ENCODE data around the gene CDH4.

CDH4 gene

DNA sequence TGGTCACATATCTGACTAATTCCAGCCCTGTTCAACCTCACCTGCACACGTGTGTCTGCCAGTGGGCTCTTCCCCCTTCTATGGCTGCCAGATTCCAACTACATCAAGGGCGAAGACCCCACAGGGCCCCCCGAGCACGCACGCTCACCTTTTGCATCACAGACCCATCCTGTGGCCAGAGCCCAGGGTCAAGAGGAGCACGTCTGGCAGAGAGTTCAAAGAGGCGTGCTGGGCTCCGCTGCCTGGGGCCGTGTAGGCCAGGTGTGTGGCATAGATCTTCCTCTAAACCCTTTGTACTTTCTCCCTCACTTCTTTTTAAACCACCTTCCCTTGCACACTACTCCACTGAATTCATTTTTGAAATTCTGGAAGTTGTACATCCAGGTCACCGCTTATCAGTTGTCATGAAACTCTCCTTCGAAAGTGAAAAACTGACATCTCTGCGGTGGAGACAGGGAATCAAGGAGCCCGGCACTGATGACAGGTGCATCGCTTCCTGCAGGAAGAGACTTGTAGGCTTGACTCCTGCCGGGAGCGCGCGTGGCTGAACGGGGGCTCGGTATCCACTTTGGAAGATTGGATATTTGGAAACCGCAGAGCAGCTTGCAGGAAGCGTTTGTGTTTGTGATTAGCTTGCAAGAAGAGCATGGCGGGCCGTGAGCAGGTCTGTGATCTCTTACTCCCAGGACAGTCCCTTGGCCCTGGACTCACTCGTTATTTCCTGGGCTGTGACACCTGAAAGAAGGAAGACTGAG lies 397.2 kb downstream of the CDH4 start:
- H3K4me3 ChIP-seq (replicated peaks; ENCODE audit: low read depth, low read length) = no peak overlapping the region
- TF ChIP-seq CTCF (IDR thresholded peaks at IDR 0.05; ENCODE audit: low read length, missing control alignments) = no peak
- DNase-seq (ENCODE audit: low read depth) = no peak

DNA sequence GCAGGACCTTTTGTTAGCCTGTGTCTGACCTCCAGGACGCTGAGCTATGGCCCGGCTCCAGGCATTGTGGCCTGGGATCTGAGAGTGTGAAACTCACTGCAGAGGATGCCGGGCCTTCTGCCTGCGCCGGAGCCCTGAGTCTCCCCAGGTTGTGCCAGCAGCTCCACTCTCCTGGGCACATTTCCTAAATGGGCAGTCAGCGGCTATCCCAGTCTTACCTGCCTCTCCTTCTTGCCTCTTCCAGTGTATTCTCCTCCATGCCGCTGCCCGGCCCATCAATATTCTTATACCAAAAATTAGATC lies 397.8 kb downstream of the CDH4 start:
- TF ChIP-seq CTCF (IDR thresholded peaks at IDR 0.05; ENCODE audit: low read length, missing control alignments) = no peak
- H3K4me3 ChIP-seq (replicated peaks; ENCODE audit: low read depth, low read length) = no peak overlapping the region
- no peak for DNase-seq (ENCODE audit: low read depth)

DNA sequence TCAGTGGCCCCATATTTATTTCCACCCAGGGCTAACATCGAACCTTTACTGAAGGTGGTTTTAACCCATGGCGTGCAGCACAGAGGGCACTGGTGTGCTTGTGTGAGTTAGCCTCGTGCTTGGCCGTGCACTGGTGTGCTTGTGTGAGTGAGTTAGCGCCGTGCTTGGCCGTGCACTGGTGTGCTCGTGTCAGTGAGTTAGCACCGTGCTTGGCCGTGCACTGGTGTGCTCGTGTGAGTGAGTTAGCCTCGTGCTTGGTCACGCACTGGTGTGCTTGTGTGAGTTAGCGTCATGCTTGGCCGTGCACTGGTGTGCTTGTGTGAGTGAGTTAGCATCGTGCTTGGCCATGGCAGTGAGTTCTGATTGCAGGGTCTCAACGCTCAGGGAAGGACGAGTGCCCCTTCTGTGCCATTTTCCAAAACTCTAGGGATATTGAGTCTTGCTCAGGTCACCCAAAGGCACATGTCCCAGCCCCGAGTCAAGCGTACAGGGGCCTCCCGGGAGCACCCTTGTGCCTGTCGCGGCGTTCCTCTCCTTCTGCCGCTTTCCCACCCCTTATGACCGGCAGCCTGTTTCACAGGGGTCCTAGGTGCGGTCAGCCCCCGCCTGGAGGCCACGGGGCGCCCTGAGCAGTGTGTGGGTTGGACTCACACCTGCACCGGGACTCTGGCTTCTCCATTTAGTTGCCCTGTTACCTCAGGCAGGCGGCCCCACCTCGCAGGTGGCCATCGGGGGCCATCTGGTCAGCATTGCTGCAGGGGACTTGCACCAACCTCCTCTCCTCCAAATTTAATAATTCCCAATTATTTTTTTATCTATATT lies 399.1 kb downstream of the CDH4 start:
- DNase-seq (ENCODE audit: low read depth) = no peak
- H3K4me3 ChIP-seq (replicated peaks; ENCODE audit: low read depth, low read length) = no peak overlapping the region
- TF ChIP-seq CTCF (IDR thresholded peaks at IDR 0.05; ENCODE audit: low read length, missing control alignments) = no peak

GRCh38 chr20:61652146-61652545 lies 400.1 kb downstream of the CDH4 start:
- TF ChIP-seq CTCF (IDR thresholded peaks at IDR 0.05; ENCODE audit: low read length, missing control alignments) = no peak
- no peak overlapping the region for H3K4me3 ChIP-seq (replicated peaks; ENCODE audit: low read depth, low read length)
- DNase-seq (ENCODE audit: low read depth) = no peak

DNA sequence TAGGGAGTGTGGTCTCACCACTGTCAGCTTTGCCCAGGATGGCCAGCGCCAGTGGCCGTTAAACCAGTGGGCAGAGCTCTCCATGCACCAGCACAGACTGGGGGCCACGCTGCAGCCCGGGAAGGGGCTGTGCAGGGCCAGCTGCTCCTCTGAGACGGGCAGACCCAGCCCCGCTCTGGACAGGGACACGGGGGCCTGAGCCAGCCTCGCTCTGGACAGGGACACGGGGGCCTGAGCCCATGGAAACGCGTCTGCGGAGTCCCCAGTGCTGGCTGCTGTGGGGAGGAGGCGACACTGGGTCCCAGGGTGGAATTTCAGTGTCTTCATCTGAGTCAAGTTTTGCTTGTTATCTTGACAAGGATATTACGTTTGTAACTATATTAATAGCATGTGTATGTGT lies 402.7 kb downstream of the CDH4 start:
- no peak for DNase-seq (ENCODE audit: low read depth)
- TF ChIP-seq CTCF (IDR thresholded peaks at IDR 0.05; ENCODE audit: low read length, missing control alignments) = no peak
- no peak overlapping the region for H3K4me3 ChIP-seq (replicated peaks; ENCODE audit: low read depth, low read length)

DNA sequence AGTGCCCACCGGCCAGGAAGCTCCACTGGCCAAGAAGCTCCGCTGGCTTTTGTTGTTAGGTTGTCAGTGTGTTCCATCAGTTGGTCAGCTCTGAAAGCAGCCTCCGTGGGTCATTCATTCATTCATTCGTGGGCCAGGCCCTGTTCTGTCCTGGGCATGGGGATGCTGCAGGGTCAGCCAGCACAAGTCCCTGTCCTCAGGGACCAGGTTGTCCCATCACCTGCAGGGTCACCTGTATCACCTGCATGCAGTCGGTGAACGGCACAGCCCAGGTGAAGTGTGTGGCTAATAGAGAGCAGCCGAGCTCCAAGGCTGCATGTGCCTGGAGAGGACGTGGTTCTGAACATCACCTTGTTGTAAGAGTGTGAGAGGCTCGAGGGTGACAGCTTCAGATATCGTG lies 403.5 kb downstream of the CDH4 start:
- H3K4me3 ChIP-seq (replicated peaks; ENCODE audit: low read depth, low read length) = no peak overlapping the region
- no peak for TF ChIP-seq CTCF (IDR thresholded peaks at IDR 0.05; ENCODE audit: low read length, missing control alignments)
- no peak for DNase-seq (ENCODE audit: low read depth)
